Activated naive CD8-positive, alpha-beta T cell treated with anti-CD3 and anti-CD28 coated beads, Interleukin-2, amount 50 U/mL, for 24 hours (primary cell): Measurements from ENCODE around the gene CSF2RB.

Experiments
- ATAC-seq: fragments of 150-1000 bp; cut with Tn5 transposase; one replicate; pipeline ENCODE4 v1.10.0; 2021
- DNase-seq: peaks from one replicate; pipeline ENCODE4 v3.0.0; 2021
- H3K27ac Mint-ChIP-seq: one replicate; pipeline ENCODE4 v1.8.0; 2021; ENCODE audit warnings: mild to moderate bottlenecking, mixed read lengths
- H3K27me3 Mint-ChIP-seq: one replicate; pipeline ENCODE4 v1.8.0; 2021; ENCODE audit warnings: mixed read lengths
- H3K36me3 Mint-ChIP-seq: one replicate; pipeline ENCODE4 v1.8.0; 2021; ENCODE audit warnings: low read depth, mixed read lengths
- H3K4me1 Mint-ChIP-seq: one replicate; pipeline ENCODE4 v1.8.0; 2021; ENCODE audit warnings: mixed read lengths
- H3K4me3 Mint-ChIP-seq: one replicate; pipeline ENCODE4 v1.8.0; 2021; ENCODE audit warnings: mild to moderate bottlenecking, moderate library complexity, mixed read lengths
- H3K9me3 Mint-ChIP-seq: one replicate; pipeline ENCODE4 v1.8.0; 2021; ENCODE audit warnings: mixed read lengths

The CSF2RB gene

DNA sequence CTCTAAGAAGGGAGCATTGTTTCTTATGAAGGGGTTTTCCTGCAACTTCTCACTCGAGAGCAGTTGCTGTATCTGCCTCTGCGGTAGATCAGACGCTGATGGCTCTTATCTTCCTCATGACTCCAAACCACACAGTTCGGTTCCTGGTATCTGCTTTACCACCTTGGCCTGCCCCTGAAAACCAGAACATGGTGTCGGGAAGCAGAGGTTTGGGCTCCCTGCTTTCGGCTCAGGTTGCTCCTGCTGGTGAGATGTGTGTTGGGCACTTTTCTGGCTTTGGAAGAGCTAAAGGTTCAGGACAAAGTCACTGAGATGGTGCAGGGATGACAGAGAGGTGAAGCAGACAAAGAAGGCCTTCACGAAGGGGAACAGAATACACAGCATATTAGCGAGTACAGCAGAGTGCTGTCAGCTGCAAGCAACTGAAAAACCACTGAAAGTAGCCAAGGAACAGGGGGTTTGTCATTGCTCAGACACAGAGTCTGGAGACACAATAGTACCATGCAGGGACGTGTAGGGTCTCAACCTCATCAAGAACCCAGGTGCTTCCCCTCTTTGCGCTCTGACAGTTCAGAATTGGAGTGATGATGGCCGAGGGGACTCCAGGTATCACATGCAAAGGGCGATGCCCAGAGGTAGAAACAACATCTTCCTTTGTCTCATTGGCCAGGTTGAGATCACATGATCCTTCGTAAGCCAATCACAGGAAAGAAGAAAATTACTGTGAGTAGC, 11.9 kb upstream of the CSF2RB start:
- peaks cover 27% of the 10 kb centered on the region for H3K27me3 Mint-ChIP-seq
- H3K4me1 Mint-ChIP-seq = peaks cover 6% of the 10 kb centered on the region
- H3K4me3 Mint-ChIP-seq = peak overlapping the region; percentile 17
- DNase-seq = no peak
- peak; percentile 53 for ATAC-seq
- no peak overlapping the region for H3K27ac Mint-ChIP-seq
- H3K9me3 Mint-ChIP-seq = no peaks in the 10 kb centered on the region
- no peaks in the 10 kb centered on the region for H3K36me3 Mint-ChIP-seq

- Mint-ChIP-seq H3K27me3 (peaks cover 27% of the 10 kb centered on the region), H3K4me1 (peaks cover 6% of the 10 kb centered on the region), H3K9me3 (no peaks in the 10 kb centered on the region), H3K36me3 (no peaks in the 10 kb centered on the region), H3K4me3 (no peak overlapping the region), H3K27ac (no peak overlapping the region)
- no peak for DNase-seq
- no peak for ATAC-seq
These were observed 11.1 kb upstream of the CSF2RB start for GRCh38 chr22:36902143-36902926.

DNA sequence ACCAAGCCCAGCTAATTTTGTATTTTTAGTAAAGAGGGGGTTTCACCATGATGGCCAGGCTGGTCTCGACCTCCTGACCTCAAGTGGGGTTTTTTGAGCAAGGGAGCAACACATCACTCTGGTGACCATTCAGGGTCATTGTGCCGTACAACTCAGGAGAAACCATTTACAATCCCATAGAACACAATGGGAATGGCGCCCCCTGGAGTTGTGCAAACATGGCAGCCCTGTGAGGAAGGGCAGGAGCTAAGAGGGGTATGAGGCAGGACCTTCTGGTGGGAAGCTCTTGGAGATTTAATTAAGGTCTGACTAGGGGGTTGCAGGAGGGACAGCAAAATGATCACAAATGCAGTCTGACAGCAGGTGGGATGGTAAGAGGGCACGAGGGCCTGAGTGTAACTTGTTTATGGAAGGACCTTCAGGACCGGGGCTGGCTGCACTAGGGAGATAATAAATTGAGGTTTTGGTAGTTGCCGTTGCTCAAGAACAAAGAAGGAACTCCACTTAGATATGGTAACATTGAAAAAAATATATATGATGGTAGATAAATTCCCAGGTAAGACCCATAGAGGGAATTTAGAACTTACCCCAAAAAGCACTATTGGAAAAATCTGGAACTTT, 9.1 kb upstream of the CSF2RB start:
- Mint-ChIP-seq H3K9me3 (no peaks in the 10 kb centered on the region), H3K4me3 (no peak overlapping the region), H3K36me3 (no peaks in the 10 kb centered on the region), H3K27ac (no peak overlapping the region), H3K27me3 (peaks cover 25% of the 10 kb centered on the region), H3K4me1 (peaks cover 6% of the 10 kb centered on the region)
- no peak for ATAC-seq
- DNase-seq = no peak

GRCh38 chr22:36907253-36908195, 5.9 kb upstream of the CSF2RB start:
- H3K4me1 Mint-ChIP-seq = no peaks in the 10 kb centered on the region
- H3K27ac Mint-ChIP-seq = no peak overlapping the region
- H3K4me3 Mint-ChIP-seq = no peak overlapping the region
- no peak for DNase-seq
- H3K27me3 Mint-ChIP-seq = peaks cover 22% of the 10 kb centered on the region
- no peak for ATAC-seq
- no peaks in the 10 kb centered on the region for H3K9me3 Mint-ChIP-seq
- no peaks in the 10 kb centered on the region for H3K36me3 Mint-ChIP-seq

DNA sequence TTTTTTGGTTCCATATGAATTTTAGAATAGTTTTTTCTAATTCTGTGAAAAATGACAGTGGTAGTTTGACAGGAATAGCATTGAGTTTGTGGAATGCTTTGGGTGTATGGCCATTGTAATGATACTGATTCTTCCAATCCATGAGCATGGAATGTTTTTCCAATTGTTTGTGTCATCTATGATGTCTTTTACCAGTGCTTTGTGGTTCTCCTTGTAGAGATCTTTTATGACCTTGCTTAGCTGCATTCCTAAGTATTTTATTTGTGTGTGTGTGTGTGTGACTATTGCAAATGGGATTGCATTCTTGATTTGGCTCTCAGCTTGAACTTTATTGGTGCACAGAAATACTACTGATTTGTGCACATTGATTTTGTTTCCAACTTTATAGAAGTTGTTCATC, 3.0 kb upstream of the CSF2RB start:
- no peak overlapping the region for H3K27ac Mint-ChIP-seq
- ATAC-seq (no peak), DNase-seq (no peak)
- no peaks in the 10 kb centered on the region for H3K36me3 Mint-ChIP-seq
- H3K27me3 Mint-ChIP-seq = peaks cover 15% of the 10 kb centered on the region
- no peaks in the 10 kb centered on the region for H3K9me3 Mint-ChIP-seq
- H3K4me1 Mint-ChIP-seq = no peaks in the 10 kb centered on the region
- H3K4me3 Mint-ChIP-seq = no peak overlapping the region

GRCh38 chr22:36911887-36912661, 1.4 kb upstream of the CSF2RB start:
- no peak overlapping the region for H3K27ac Mint-ChIP-seq
- no peaks in the 10 kb centered on the region for H3K36me3 Mint-ChIP-seq
- ATAC-seq = no peak
- H3K4me3 Mint-ChIP-seq = no peak overlapping the region
- no peak for DNase-seq
- peaks cover 13% of the 10 kb centered on the region for H3K27me3 Mint-ChIP-seq
- no peaks in the 10 kb centered on the region for H3K4me1 Mint-ChIP-seq
- H3K9me3 Mint-ChIP-seq = no peaks in the 10 kb centered on the region

DNA sequence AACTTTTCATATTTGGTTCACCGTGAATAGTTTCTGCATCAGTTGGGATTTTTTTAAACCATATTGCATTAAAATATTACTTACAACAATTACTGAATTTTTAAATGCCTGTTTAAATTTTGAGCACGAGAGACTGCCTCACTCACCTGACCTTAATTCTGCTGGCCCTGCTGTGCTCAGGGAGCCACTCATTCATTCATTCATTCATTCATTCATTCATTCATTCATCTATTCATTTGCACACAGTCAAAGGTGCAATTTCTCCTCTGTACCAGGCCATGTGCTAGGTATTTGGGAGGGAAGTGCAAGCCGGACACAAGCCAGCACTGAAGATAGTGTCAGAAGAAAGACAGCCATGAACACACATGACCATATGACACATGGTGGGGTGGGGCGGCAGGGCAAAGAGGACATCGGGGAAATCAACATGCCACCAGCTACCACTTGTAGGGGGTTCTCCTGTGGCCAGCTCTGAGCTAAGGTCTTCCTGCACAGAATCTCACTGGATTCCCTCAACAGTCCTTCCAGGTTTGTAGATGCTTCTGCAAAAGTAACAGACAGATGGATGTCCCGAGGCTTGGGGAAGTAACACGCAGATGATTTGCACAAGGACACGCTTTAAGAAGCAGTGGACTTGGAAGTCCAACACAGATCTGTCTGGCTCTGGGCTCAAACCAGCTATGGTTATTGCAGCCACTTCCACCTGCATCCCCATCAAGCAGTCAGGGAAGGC, 568 bp upstream of the CSF2RB start:
- Mint-ChIP-seq H3K36me3 (no peaks in the 10 kb centered on the region), H3K4me3 (no peak overlapping the region), H3K27me3 (peaks cover 10% of the 10 kb centered on the region), H3K4me1 (no peaks in the 10 kb centered on the region), H3K27ac (no peak overlapping the region), H3K9me3 (no peaks in the 10 kb centered on the region)
- ATAC-seq = no peak
- no peak for DNase-seq

DNA sequence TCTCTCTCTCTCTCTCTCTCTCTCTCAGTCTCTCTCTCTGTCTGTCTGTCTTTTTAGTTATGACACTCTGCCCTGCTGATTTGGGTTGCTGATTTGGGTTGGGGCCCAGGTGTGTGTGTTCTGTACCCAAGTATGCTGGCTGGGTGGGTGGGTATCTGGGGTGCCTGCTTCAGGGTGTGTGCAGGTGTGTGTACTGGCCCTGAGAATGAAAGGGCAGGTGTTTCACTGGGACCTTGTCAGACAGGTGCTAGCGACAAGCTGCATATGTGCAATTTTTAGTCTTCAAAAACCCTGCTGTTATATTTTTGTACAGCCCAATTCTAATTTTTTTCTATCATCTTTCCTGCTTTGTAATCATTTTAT, 943 bp downstream of the CSF2RB start:
- Mint-ChIP-seq H3K4me1 (no peaks in the 10 kb centered on the region), H3K9me3 (no peaks in the 10 kb centered on the region), H3K4me3 (peak overlapping the region; percentile 49), H3K27me3 (peaks cover 12% of the 10 kb centered on the region), H3K27ac (no peak overlapping the region), H3K36me3 (no peaks in the 10 kb centered on the region)
- ATAC-seq = no peak
- DNase-seq = no peak

DNA sequence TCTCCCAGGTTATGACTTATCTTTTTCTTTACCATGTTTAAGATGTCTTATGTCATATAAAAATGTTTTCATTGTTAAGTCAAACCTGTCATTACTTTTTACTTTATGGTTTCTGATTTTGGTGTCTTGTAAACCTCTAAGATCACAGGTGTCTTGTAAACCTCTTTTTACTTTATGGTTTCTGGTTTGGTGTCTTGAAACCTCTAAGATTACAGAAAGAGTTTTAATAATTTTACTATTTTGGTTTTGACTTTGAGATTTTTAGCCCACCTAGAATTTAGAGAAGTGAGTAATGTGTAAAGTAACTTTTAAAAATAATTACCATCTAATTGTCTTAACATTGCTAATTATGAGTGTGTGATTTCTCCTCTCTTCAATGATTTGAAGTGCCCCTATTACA, 2.6 kb downstream of the CSF2RB start:
- no peaks in the 10 kb centered on the region for H3K9me3 Mint-ChIP-seq
- peaks cover 18% of the 10 kb centered on the region for H3K27me3 Mint-ChIP-seq
- ATAC-seq (no peak), DNase-seq (no peak)
- peaks cover 3% of the 10 kb centered on the region for H3K36me3 Mint-ChIP-seq
- H3K4me1 Mint-ChIP-seq = no peaks in the 10 kb centered on the region
- H3K27ac Mint-ChIP-seq = no peak overlapping the region
- no peak overlapping the region for H3K4me3 Mint-ChIP-seq

DNA sequence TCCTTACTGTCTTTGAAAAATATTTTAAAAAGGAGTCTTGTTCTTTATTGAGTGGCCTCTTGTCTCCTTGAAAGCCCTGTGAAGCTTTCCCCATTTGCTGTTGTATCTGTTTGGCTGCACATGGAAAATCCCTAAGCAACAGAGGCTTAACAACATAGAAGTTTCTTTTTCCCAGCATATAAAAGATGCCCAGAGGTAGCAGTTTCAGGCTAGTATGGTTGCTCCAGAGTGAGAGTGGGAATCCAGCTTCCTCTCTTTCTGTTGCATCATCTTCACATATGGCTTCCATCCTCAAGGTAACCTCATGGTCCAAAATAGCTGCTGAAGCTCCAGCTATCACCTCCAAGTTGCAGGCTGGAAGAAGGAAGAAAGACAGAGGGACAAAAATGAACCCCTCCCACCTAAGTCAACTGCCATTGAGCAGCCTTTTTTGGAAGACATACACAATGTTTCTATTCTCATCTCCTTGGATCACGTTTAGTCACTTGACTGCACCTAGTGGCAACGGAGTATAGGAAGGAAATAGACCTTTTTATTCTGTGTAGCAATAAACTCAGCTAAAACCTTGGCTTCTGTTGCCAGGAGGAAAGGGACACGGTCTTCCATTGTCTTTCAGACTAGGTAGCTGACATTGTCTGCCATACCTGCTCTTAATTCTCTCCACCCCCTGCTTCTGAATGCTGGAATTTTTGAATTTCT, 5.3 kb downstream of the CSF2RB start:
- DNase-seq (no peak), ATAC-seq (no peak)
- Mint-ChIP-seq H3K27ac (no peak overlapping the region), H3K27me3 (peaks cover 13% of the 10 kb centered on the region), H3K9me3 (no peaks in the 10 kb centered on the region), H3K4me1 (no peaks in the 10 kb centered on the region), H3K36me3 (peaks cover 3% of the 10 kb centered on the region), H3K4me3 (no peak overlapping the region)

DNA sequence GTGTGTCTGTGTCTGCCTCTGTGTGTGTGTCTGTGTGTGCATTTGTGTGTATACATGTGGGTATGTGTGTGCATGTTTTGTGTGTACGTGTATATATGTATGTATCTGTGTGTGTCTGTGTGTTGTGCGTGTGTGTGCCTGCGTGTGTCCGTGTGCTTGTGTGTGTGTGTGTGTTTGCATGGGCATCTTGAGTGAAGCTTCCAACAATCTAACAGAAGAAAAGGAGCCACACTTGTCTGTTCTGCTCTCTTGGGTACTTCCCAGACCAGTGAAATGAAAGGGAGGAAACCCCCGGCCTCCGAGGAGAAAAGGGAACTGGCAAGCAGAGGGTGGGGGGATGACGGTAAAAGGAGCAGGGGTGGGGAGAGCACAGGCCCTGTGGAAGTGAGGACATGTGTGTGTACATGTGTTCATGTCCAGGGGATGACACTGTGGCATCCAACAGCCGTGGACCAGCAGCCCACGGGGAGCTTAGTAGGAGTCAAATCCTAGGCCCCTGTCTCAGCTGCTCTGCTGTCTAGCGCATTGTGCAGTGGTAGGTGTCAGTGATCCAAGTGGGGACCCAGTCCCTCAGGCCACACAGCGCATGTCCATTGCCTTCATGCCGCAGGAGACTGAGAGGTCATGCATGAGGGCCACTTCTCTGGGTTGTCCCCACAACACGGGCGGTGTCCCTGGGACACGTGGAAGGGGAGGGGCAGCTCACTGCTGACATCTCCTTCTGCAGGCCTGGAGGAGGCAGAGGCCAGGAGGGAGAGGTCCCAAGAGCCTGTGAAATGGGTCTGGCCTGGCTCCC, 8.1 kb downstream of the CSF2RB start:
- Mint-ChIP-seq H3K27ac (peak overlapping the region; percentile 2), H3K36me3 (peaks cover 3% of the 10 kb centered on the region), H3K9me3 (no peaks in the 10 kb centered on the region), H3K4me1 (no peaks in the 10 kb centered on the region), H3K27me3 (peaks cover 18% of the 10 kb centered on the region), H3K4me3 (no peak overlapping the region)
- DNase-seq (no peak), ATAC-seq (peak; percentile 20)

DNA sequence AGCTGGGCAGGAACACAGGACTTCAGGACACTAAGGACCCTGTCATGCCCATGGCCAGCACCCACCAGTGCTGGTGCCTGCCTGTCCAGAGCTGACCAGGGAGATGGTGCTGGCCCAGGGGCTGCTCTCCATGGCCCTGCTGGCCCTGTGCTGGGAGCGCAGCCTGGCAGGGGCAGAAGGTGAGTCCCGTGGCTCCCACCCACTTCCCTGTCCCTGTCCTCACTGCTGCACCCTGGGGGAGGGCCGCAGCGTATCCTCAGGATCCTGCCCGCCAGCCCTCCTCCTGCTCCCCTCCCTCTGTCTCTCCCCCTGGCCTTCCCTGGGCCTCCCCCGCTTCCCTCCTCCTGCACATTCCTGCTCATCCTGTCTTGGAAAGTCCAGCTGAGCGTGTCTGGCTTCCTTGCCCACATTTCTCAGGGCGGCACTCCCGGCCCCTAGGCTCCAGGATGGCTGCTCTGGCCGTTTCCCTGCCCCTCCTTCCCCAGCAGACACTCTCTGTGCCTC, 8.7 kb downstream of the CSF2RB start:
- Mint-ChIP-seq H3K36me3 (peaks cover 3% of the 10 kb centered on the region), H3K27me3 (peaks cover 18% of the 10 kb centered on the region), H3K27ac (no peak overlapping the region), H3K9me3 (no peaks in the 10 kb centered on the region), H3K4me3 (no peak overlapping the region), H3K4me1 (no peaks in the 10 kb centered on the region)
- DNase-seq (no peak), ATAC-seq (no peak)
